KBM-7 (cell line): ENCODE data around the gene SMPD3.

Experiments used
- DNase-seq: peaks from one replicate; pipeline ENCODE4 v3.0.0-alpha.2; 2015
- in situ Hi-C: fragments of 300-500 bp; cut with MboI; formaldehyde crosslinking; loops from 2 replicates; pipeline ENCODE4 v1.14.3; 2020; ENCODE audit warnings: low sequenced_read_pairs, low pct_unique_long_range_greater_than_20kb, mixed read lengths

The SMPD3 gene

DNA sequence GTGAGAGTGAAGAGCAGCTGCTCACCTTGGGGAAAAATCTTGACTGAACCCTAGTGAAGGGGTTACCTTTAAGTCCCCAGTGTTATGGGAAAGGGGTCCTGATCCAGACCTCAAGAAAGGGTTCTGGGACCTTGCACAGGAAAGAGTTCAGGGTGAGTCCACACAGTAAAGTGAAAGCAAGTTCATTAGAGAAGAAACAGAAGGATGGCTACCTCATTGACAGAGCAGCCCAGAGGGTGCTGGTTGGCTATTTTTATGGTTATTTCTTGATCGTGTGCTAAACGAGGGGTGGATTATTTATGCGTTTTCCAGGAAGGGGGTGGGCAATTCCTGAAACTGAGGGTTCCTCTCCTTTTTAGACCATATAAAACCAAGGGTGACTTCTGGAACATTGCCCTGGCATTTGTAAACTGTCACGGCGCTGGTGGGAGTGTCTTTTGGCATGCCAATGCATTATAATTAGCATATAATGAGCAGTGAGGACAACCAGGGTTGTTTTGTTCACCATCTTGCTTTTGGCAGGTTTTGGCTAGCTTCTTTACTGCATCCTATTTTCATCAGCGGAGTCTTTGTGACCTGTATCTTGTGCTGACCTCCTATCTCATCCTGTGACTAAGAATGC is 58.4 kb downstream of the SMPD3 start:
- DNase-seq: no peak
- in situ Hi-C loops: no loop called here

- in situ Hi-C loops: no loop called here
- DNase-seq: no peak
These were observed 59.3 kb downstream of the SMPD3 start for GRCh38 chr16:68389006-68389405.

DNA sequence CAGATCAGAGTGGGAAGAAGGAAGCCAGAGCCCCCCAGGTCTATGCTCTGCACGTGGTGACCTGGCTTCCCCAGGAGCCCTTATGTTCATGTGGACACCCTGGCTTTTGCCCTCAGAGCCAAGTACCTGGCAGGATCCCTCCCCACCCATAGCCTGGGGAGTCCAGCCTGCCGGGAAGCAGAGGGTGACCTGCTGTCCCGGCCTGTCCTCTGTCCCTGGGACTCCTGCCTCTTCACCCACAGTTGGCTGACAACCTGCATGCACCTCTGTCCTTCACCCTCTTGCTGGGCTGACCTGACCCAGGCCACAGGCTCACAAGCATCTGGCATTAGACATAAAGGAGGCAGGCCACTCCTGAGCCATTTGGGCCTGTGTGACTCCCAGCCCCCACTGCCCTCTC is 60.2 kb downstream of the SMPD3 start:
- in situ Hi-C loops: no loop called here

GRCh38 chr16:68387301-68387700 is 61.0 kb downstream of the SMPD3 start:
- in situ Hi-C loops: no loop called here

More for the DNA sequence above, 60.2 kb downstream of the SMPD3 start:
- no peak for DNase-seq

GRCh38 chr16:68386628-68387027 is 61.7 kb downstream of the SMPD3 start:
- in situ Hi-C loops: no loop called here
- no peak for DNase-seq

More at GRCh38 chr16:68387301-68387700, 61.0 kb downstream of the SMPD3 start:
- DNase-seq: no peak

GRCh38 chr16:68385371-68385770 is 62.9 kb downstream of the SMPD3 start:
- in situ Hi-C loops: no loop called here
- DNase-seq: peak; percentile 75

GRCh38 chr16:68384288-68385161 is 63.8 kb downstream of the SMPD3 start:
- in situ Hi-C loops: no loop called here
- DNase-seq: no peak

- in situ Hi-C loops: no loop called here
- DNase-seq: no peak
These were observed 64.5 kb downstream of the SMPD3 start for GRCh38 chr16:68383858-68384257.

DNA sequence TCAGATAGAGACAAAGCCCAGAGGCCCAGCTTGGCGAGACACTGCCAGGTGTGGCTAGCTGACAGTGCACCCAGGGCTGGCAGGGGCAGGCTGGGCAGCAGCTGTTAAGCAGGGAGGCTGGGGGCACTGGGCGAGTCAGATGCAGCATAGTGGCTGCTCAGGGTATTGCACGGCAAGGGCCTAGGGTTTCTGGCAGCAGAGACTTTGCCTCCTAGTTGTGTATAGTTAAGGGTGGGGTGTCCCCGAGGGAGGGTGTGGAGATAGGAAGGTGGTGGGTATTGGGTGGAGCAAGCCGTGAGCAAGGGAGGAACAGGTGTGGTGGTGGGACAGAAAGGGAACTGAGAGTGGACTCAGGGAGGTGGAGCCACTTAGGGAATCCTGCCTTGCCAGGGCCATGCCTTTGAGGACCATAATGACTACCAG is 66.0 kb downstream of the SMPD3 start:
- in situ Hi-C loops: no loop called here
- peak; percentile 26 for DNase-seq

DNA sequence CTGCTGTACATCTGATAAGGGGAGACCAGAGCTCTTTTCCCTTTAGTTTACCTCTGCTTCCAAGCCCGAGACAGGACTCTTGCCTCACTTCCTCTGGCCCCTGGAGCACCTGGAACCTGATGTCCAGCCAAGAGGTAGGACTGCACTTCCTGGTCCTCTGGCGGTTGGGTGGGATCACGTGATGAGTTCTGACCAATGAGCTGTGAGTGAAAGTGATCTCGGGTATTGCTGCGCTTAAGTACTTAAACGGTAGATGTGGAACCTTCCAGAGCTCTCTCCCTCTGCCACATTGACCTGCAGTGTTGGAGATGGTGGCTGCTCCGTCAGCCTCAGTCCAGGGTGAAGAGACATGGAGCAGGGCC is 67.0 kb downstream of the SMPD3 start:
- in situ Hi-C loops: no loop called here
- DNase-seq: no peak

GRCh38 chr16:68380676-68381362 is 67.5 kb downstream of the SMPD3 start:
- DNase-seq: no peak
- in situ Hi-C loops: no loop called here

DNA sequence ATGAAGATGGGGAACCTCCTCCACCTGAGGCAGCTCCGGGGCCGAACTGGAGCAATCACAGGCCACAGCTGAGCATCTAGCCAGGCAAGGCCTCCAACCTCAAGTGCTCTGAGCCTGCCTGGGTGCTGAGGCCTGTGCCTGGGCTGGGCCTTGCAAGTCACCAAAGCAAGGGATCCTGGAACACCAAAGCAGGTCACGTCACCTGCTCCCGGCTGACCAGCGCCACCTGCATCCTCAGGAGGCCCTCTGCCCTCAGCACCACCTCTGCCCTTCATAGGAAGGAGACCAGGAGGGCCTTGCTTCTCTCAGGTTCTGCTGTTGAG is 68.0 kb downstream of the SMPD3 start:
- in situ Hi-C loops: no loop called here
- no peak for DNase-seq

- in situ Hi-C loops: no loop called here
- no peak for DNase-seq
These were observed 68.6 kb downstream of the SMPD3 start for GRCh38 chr16:68379472-68380347.

DNA sequence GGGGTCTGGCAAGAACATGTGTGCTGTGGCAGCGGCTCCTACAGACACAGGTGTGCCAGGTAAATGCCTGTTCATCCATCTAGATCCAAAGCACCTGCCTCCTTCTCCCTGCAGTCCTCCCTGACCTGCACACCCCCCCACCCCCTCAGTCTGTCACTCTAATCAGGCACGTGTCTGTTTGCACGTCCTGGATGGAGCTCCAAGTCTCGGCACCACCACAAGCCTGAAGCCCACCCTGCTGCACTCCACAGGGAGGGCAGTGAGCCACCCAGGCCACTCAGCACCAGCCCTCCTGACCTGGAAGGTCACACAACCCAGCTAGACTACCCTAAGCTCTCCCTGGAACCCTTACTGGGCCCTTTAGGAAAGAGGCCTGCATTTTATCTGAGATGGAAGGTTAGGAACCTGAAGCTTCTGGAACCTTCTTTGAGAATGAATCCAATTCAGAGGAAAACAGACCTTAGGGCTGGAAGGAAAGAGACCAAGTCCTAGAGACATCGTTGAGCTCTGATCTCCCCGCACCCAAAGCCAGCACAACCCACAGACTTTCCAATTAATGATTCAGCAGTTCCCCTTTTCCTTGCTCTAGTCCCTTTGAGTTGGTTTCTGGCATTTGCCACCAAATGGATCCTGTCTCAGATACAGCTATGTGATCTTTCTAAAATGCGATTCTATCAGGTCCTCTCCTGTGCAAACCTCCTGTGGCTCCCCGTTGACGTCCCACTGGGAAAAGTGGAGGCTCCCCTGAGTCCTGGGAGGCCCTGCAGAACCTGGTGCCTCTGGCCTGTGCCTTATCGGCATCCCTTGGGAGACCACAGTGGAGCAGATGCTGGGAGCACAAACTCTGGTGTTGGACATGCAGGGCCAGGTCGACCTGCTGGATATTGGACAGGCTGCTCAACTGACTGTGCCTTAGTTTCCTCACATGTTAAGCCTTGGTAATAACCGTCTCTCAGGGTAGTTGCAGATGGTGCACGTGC is 69.6 kb downstream of the SMPD3 start:
- in situ Hi-C loops: no loop called here

GRCh38 chr16:68377667-68378393 is 70.5 kb downstream of the SMPD3 start:
- in situ Hi-C loops: no loop called here
- no peak for DNase-seq

More for the DNA sequence above, 69.6 kb downstream of the SMPD3 start:
- peak; percentile 57 for DNase-seq

- in situ Hi-C loops: no loop called here
- no peak for DNase-seq
These were observed 71.1 kb downstream of the SMPD3 start for GRCh38 chr16:68377221-68377620.

GRCh38 chr16:68376590-68376989 is 71.7 kb downstream of the SMPD3 start:
- DNase-seq: no peak
- in situ Hi-C loops: no loop called here
